Endothelial cell of hepatic sinusoid (primary cell): Measurements from ENCODE around the gene DOCK7.

Experiments used
- in situ Hi-C: cut with HindIII; loops from 2 replicates; pipeline ENCODE4 v1.10.0; 2017; ENCODE audit warnings: low sequenced_read_pairs

DOCK7 gene

GRCh38 chr1:62476525-62477219 is 211.5 kb downstream of the DOCK7 start:
- in situ Hi-C loops: no loop called here

GRCh38 chr1:62467092-62467491 is 221.1 kb downstream of the DOCK7 start:
- in situ Hi-C loops: no loop called here

- in situ Hi-C loops: no loop called here
Measured at GRCh38 chr1:62462370-62462769, 225.8 kb downstream of the DOCK7 start.

GRCh38 chr1:62457955-62458354 is 230.2 kb downstream of the DOCK7 start:
- in situ Hi-C loops: no loop called here

GRCh38 chr1:62452951-62453350 is 235.2 kb downstream of the DOCK7 start:
- in situ Hi-C loops: no loop called here

GRCh38 chr1:62450301-62450700 is 237.9 kb downstream of the DOCK7 start:
- in situ Hi-C loops: no loop called here

GRCh38 chr1:62448221-62448933 is 239.8 kb downstream of the DOCK7 start:
- in situ Hi-C loops: no loop called here

- in situ Hi-C loops: no loop called here
Measured at GRCh38 chr1:62444701-62445100, 243.5 kb downstream of the DOCK7 start.

- in situ Hi-C loops: no loop called here
Measured at GRCh38 chr1:62439652-62440371, 248.4 kb downstream of the DOCK7 start.

- in situ Hi-C loops: no loop called here
Measured at GRCh38 chr1:62438163-62438562, 250.0 kb downstream of the DOCK7 start.

- in situ Hi-C loops: no loop called here
Measured at GRCh38 chr1:62437273-62437940, 250.8 kb downstream of the DOCK7 start.

GRCh38 chr1:62436466-62437272 is 251.5 kb downstream of the DOCK7 start, which contains the start of gene USP1:
USP1 (plus strand) TSS chr1:62437049; CDS start chr1:62439868, 2,819 bp downstream.
- in situ Hi-C loops: no loop called here

GRCh38 chr1:62436039-62436465 is 252.1 kb downstream of the DOCK7 start:
- in situ Hi-C loops: no loop called here

- in situ Hi-C loops: no loop called here
Measured at GRCh38 chr1:62435231-62436038, 252.8 kb downstream of the DOCK7 start.

GRCh38 chr1:62434618-62435001 is 253.6 kb downstream of the DOCK7 start:
- in situ Hi-C loops: no loop called here

- in situ Hi-C loops: no loop called here
Measured at GRCh38 chr1:62433861-62434617, 254.1 kb downstream of the DOCK7 start.

GRCh38 chr1:62429581-62429980 is 258.6 kb downstream of the DOCK7 start:
- in situ Hi-C loops: no loop called here

GRCh38 chr1:62428351-62428750 is 259.8 kb downstream of the DOCK7 start:
- in situ Hi-C loops: no loop called here

GRCh38 chr1:62426794-62427193 is 261.4 kb downstream of the DOCK7 start:
- in situ Hi-C loops: no loop called here
